ENCODE data around the gene NEMP1.

The NEMP1 gene

GRCh38 chr12:57093415-57094207 is 15.0 kb upstream of the NEMP1 start:
- peak overlapping the region; percentile 12 for H3K9ac ChIP-seq (ENCODE audit: low read depth, low read length)
- peaks cover 42% of the 10 kb centered on the region for H3K36me3 ChIP-seq (ENCODE audit: control insufficient read depth, insufficient read depth, low read length)
- H3K4me3 ChIP-seq (ENCODE audit: low read depth, low read length): no peak overlapping the region
- H3K4me1 ChIP-seq (ENCODE audit: control insufficient read depth, insufficient read depth, low read length): peaks cover 13% of the 10 kb centered on the region
- H3K9me3 ChIP-seq (ENCODE audit: control insufficient read depth, insufficient read depth, low read length): no peaks in the 10 kb centered on the region
- H3K27me3 ChIP-seq (ENCODE audit: control insufficient read depth, insufficient read depth, low read length): no peaks in the 10 kb centered on the region

- Histone ChIP-seq H3K9ac (ENCODE audit: low read depth, low read length) (no peak overlapping the region), H3K4me3 (ENCODE audit: low read depth, low read length) (no peak overlapping the region), H3K36me3 (ENCODE audit: control insufficient read depth, insufficient read depth, low read length) (peaks cover 42% of the 10 kb centered on the region)
Observed at GRCh38 chr12:57092876-57093414, 14.4 kb upstream of the NEMP1 start.

GRCh38 chr12:57092529-57092862 is 13.9 kb upstream of the NEMP1 start:
- Histone ChIP-seq H3K4me3 (ENCODE audit: low read depth, low read length) (no peak overlapping the region), H3K4me1 (ENCODE audit: control insufficient read depth, insufficient read depth, low read length) (peaks cover 13% of the 10 kb centered on the region), H3K9me3 (ENCODE audit: control insufficient read depth, insufficient read depth, low read length) (no peaks in the 10 kb centered on the region), H3K27me3 (ENCODE audit: control insufficient read depth, insufficient read depth, low read length) (no peaks in the 10 kb centered on the region), H3K36me3 (ENCODE audit: control insufficient read depth, insufficient read depth, low read length) (peaks cover 42% of the 10 kb centered on the region), H3K9ac (ENCODE audit: low read depth, low read length) (no peak overlapping the region)

More at GRCh38 chr12:57092876-57093414, 14.4 kb upstream of the NEMP1 start:
- no peaks in the 10 kb centered on the region for H3K9me3 ChIP-seq (ENCODE audit: control insufficient read depth, insufficient read depth, low read length)
- H3K4me1 ChIP-seq (ENCODE audit: control insufficient read depth, insufficient read depth, low read length): peaks cover 13% of the 10 kb centered on the region
- no peaks in the 10 kb centered on the region for H3K27me3 ChIP-seq (ENCODE audit: control insufficient read depth, insufficient read depth, low read length)

- Histone ChIP-seq H3K9ac (ENCODE audit: low read depth, low read length) (no peak overlapping the region), H3K4me1 (ENCODE audit: control insufficient read depth, insufficient read depth, low read length) (peaks cover 13% of the 10 kb centered on the region), H3K36me3 (ENCODE audit: control insufficient read depth, insufficient read depth, low read length) (peaks cover 42% of the 10 kb centered on the region), H3K4me3 (ENCODE audit: low read depth, low read length) (no peak overlapping the region), H3K9me3 (ENCODE audit: control insufficient read depth, insufficient read depth, low read length) (no peaks in the 10 kb centered on the region), H3K27me3 (ENCODE audit: control insufficient read depth, insufficient read depth, low read length) (no peaks in the 10 kb centered on the region)
Observed at GRCh38 chr12:57091638-57092528, 13.3 kb upstream of the NEMP1 start.

- Histone ChIP-seq H3K4me1 (ENCODE audit: control insufficient read depth, insufficient read depth, low read length) (peaks cover 12% of the 10 kb centered on the region), H3K36me3 (ENCODE audit: control insufficient read depth, insufficient read depth, low read length) (peaks cover 37% of the 10 kb centered on the region), H3K27me3 (ENCODE audit: control insufficient read depth, insufficient read depth, low read length) (no peaks in the 10 kb centered on the region), H3K9me3 (ENCODE audit: control insufficient read depth, insufficient read depth, low read length) (no peaks in the 10 kb centered on the region), H3K4me3 (ENCODE audit: low read depth, low read length) (peak overlapping the region; percentile 30), H3K9ac (ENCODE audit: low read depth, low read length) (no peak overlapping the region)
Observed at GRCh38 chr12:57090924-57091637, 12.5 kb upstream of the NEMP1 start.

GRCh38 chr12:57090490-57090889 is 11.9 kb upstream of the NEMP1 start:
- H3K27me3 ChIP-seq (ENCODE audit: control insufficient read depth, insufficient read depth, low read length): no peaks in the 10 kb centered on the region
- H3K4me3 ChIP-seq (ENCODE audit: low read depth, low read length): peak overlapping the region; percentile 30
- peaks cover 18% of the 10 kb centered on the region for H3K4me1 ChIP-seq (ENCODE audit: control insufficient read depth, insufficient read depth, low read length)
- no peaks in the 10 kb centered on the region for H3K9me3 ChIP-seq (ENCODE audit: control insufficient read depth, insufficient read depth, low read length)
- H3K36me3 ChIP-seq (ENCODE audit: control insufficient read depth, insufficient read depth, low read length): peaks cover 37% of the 10 kb centered on the region
- no peak overlapping the region for H3K9ac ChIP-seq (ENCODE audit: low read depth, low read length)

GRCh38 chr12:57089271-57090245 is 11.0 kb upstream of the NEMP1 start:
- Histone ChIP-seq H3K27me3 (ENCODE audit: control insufficient read depth, insufficient read depth, low read length) (no peaks in the 10 kb centered on the region), H3K4me1 (ENCODE audit: control insufficient read depth, insufficient read depth, low read length) (peaks cover 17% of the 10 kb centered on the region), H3K36me3 (ENCODE audit: control insufficient read depth, insufficient read depth, low read length) (peaks cover 32% of the 10 kb centered on the region), H3K9ac (ENCODE audit: low read depth, low read length) (peak overlapping the region; percentile 28), H3K9me3 (ENCODE audit: control insufficient read depth, insufficient read depth, low read length) (no peaks in the 10 kb centered on the region), H3K4me3 (ENCODE audit: low read depth, low read length) (peak overlapping the region; percentile 81)

- Histone ChIP-seq H3K36me3 (ENCODE audit: control insufficient read depth, insufficient read depth, low read length) (peaks cover 26% of the 10 kb centered on the region), H3K27me3 (ENCODE audit: control insufficient read depth, insufficient read depth, low read length) (no peaks in the 10 kb centered on the region), H3K9ac (ENCODE audit: low read depth, low read length) (peak within 1 kb of the TSS; percentile 83), H3K9me3 (ENCODE audit: control insufficient read depth, insufficient read depth, low read length) (no peaks in the 10 kb centered on the region), H3K4me1 (ENCODE audit: control insufficient read depth, insufficient read depth, low read length) (peaks cover 11% of the 10 kb centered on the region), H3K4me3 (ENCODE audit: low read depth, low read length) (peak within 1 kb of the TSS; percentile 85)
Observed at GRCh38 chr12:57088354-57089270, 10.0 kb upstream of the NEMP1 start, which contains the start of gene NAB2. NAB2 (plus strand) TSS chr12:57089114; CDS start chr12:57089272, 158 bp downstream.

GRCh38 chr12:57087691-57088353 is 9.2 kb upstream of the NEMP1 start:
- Histone ChIP-seq H3K4me1 (ENCODE audit: control insufficient read depth, insufficient read depth, low read length) (peaks cover 8% of the 10 kb centered on the region), H3K36me3 (ENCODE audit: control insufficient read depth, insufficient read depth, low read length) (peaks cover 19% of the 10 kb centered on the region), H3K9me3 (ENCODE audit: control insufficient read depth, insufficient read depth, low read length) (no peaks in the 10 kb centered on the region), H3K4me3 (ENCODE audit: low read depth, low read length) (peak overlapping the region; percentile 85), H3K9ac (ENCODE audit: low read depth, low read length) (peak overlapping the region; percentile 83), H3K27me3 (ENCODE audit: control insufficient read depth, insufficient read depth, low read length) (no peaks in the 10 kb centered on the region)

Data from iPS-15b (cell line).